Nephron (organoid): ENCODE results near the gene GABPB1.
A peak's percentile ranks its signal among the peaks of the same experiment; 100 is the strongest.
"Not testable (repeated sequence)": the region's sequence is repeated elsewhere in the genome, so short reads cannot be mapped to it uniquely, and the experiment has no call there.

ENCODE experiments used
- H3K27ac Mint-ChIP-seq, 3 experiments: 2 replicates each; pipeline ENCODE4 v1.8.0; 2020; ENCODE audit warnings: mixed read lengths in 3 of 3, mild to moderate bottlenecking in 2 of 3, moderate library complexity in 1 of 3
- H3K27me3 Mint-ChIP-seq: 2 replicates; pipeline ENCODE4 v1.8.0; 2021; ENCODE audit warnings: low read depth, mild to moderate bottlenecking, moderate library complexity, mixed read lengths
- H3K36me3 Mint-ChIP-seq: 2 replicates; pipeline ENCODE4 v1.8.0; 2020; ENCODE audit warnings: low read depth, mixed read lengths
- H3K4me1 Mint-ChIP-seq: 2 replicates; pipeline ENCODE4 v1.8.0; 2020; ENCODE audit warnings: mixed read lengths
- H3K4me3 Mint-ChIP-seq, 3 experiments: 2 replicates each; pipeline ENCODE4 v1.8.0; 2020; ENCODE audit warnings: mild to moderate bottlenecking in 3 of 3, mixed read lengths in 3 of 3, moderate library complexity in 2 of 3
- H3K9me3 Mint-ChIP-seq: 2 replicates; pipeline ENCODE4 v1.8.0; 2020; ENCODE audit warnings: mixed read lengths
- TF ChIP-seq, protein P1 (sequence below), 3 experiments: fragments of 200-600 bp; sonication (generic); IDR thresholded peaks; one replicate each; pipeline ENCODE4 v1.5.0; 2021; ENCODE audit warnings: antibody characterized with exemption in 3 of 3; ENCODE audit not compliant: unreplicated experiment in 3 of 3

GABPB1 gene

DNA sequence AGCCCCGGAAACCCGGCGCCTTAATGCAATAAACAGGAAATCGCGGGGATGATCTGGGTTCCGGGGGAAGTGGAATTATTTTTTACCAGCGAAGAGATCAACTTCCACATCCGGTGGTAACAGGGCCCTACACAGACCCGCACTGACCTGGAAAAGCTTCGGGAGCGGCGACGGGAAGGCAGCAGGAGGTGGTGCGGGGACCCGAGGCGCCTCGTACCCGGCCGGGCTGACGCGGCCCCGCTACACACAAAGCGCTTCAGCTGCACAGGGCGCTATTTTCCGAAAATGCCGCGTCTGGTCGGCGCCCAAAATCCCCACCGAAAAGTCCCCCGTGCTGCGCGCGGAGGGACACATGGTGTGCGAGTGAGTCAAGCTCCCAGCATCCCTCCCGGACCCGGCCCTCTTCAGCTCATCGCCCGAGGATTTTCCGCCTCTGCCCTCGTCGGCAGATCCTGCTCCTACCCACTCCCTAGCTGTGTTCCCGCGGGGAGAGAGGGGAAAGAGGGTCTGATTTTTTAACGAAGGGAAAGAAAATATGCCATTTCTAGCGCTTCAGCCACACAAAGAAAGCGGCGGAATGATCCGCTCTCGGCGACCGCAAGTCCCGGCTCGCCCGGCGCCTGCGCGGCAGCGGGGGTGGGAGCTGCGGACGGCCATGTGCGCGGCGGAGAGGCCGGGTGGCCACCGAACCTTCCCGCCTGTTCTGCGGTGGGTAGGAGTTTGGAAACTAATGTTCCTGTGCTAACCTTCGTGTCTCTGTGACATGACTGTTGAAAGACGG, at the start of gene GABPB1:
GABPB1 (minus strand) TSS at position 361 of the 781 bp plus-strand sequence. CDS start 45,400 bp downstream, outside the sequence.
- Mint-ChIP-seq H3K27ac (peak within 1 kb of the TSS; percentile 100), H3K27me3 (no peaks in the 10 kb centered on the region), H3K9me3 (no peaks in the 10 kb centered on the region), H3K4me1 (peaks cover 39% of the 10 kb centered on the region), H3K36me3 (peaks cover 33% of the 10 kb centered on the region), H3K4me3 (peak within 1 kb of the TSS; percentile 92 to 100 (median 99))
- TF ChIP-seq, protein P1, sequence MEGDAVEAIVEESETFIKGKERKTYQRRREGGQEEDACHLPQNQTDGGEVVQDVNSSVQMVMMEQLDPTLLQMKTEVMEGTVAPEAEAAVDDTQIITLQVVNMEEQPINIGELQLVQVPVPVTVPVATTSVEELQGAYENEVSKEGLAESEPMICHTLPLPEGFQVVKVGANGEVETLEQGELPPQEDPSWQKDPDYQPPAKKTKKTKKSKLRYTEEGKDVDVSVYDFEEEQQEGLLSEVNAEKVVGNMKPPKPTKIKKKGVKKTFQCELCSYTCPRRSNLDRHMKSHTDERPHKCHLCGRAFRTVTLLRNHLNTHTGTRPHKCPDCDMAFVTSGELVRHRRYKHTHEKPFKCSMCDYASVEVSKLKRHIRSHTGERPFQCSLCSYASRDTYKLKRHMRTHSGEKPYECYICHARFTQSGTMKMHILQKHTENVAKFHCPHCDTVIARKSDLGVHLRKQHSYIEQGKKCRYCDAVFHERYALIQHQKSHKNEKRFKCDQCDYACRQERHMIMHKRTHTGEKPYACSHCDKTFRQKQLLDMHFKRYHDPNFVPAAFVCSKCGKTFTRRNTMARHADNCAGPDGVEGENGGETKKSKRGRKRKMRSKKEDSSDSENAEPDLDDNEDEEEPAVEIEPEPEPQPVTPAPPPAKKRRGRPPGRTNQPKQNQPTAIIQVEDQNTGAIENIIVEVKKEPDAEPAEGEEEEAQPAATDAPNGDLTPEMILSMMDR (IDR thresholded peaks at IDR 0.05; ENCODE audit: unreplicated experiment in 3 of 3): no peak

DNA sequence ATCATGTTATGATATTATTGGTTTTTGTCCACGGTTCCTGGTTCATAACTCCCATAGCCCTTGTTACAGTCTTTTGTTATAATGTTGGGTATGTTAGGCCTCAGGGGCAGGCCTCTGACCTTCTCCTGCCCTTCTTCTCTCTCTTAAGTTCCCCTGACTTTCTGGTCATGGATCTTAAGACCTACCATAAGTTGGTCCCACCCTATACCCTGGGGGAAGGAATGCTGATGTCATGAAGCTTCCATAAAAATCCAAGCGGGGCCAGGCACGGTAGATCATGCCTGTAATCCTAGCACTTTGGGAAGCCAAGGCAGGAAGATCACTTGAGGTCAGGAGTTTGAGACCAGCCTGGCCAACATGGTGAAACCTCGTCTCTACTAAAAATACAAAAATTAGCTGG, 36.6 kb upstream of the GABPB1 start:
- H3K4me3 Mint-ChIP-seq, H3K36me3 Mint-ChIP-seq, H3K4me1 Mint-ChIP-seq, H3K27me3 Mint-ChIP-seq, H3K9me3 Mint-ChIP-seq: not testable (repeated sequence)
- H3K27ac Mint-ChIP-seq: peak overlapping the region in 1 of 3 experiments; percentile 74

DNA sequence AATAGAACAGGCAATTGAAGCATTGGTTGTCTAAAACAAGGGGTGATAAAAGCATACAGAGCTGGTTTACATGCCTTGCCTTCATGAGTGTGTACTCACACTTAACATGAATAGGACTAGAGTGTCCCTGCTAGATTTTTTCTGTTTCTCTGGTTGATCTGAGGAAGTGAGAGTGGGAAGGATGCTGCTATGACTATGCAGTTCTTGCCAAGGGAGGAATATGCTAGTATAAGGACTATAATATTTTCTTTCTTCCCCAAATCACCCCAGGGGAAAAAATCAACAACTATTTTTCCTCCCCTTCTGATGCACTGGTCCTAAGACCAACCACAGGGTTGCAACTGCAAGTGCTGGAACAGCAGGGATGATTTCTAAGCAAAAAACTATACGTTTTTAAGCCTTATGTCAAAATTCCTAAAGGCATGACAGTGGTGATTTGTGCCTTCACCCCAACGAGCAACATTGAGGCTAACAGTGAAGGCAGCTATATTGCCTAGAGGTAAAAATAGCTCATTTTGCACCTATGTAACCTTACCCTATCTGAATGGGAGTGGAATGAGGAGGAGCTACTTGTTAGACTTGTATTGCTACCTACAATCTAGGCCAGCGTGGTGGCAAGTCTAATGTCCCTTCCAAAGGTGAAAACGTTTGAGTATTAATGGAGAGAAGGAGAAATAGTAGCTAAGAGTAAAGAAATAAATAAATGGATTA, 35.7 kb upstream of the GABPB1 start:
- TF ChIP-seq, protein P1 (IDR thresholded peaks at IDR 0.05; ENCODE audit: unreplicated experiment in 3 of 3): no peak
- Mint-ChIP-seq H3K4me3 (no peak overlapping the region), H3K36me3 (no peaks in the 10 kb centered on the region), H3K9me3 (no peaks in the 10 kb centered on the region), H3K27ac (peak overlapping the region; percentile 10 to 41 (median 28)), H3K4me1 (peaks cover 5% of the 10 kb centered on the region), H3K27me3 (peaks cover 4% of the 10 kb centered on the region)

DNA sequence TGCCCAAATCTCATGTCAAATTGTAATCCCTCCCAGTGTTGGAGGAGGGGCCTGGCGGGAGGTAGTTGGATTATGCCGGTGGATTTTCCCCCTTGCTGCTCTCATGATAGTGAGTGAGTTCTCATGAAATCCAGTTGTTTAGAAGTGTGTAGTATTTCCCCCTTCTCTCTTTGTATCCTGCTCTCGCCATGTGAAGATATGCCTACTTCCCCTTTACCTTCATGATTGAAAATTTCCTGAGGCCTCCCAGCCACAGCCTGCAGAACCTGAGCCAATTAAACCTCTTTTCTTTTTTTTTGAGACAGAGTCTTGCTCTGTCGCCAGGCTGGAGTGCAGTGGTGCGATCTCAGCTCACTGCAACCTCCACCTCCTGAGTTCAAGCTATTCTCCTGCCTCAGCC, 27.4 kb upstream of the GABPB1 start:
- H3K27ac Mint-ChIP-seq, H3K4me3 Mint-ChIP-seq, H3K9me3 Mint-ChIP-seq, H3K36me3 Mint-ChIP-seq, H3K27me3 Mint-ChIP-seq, H3K4me1 Mint-ChIP-seq: not testable (repeated sequence)

DNA sequence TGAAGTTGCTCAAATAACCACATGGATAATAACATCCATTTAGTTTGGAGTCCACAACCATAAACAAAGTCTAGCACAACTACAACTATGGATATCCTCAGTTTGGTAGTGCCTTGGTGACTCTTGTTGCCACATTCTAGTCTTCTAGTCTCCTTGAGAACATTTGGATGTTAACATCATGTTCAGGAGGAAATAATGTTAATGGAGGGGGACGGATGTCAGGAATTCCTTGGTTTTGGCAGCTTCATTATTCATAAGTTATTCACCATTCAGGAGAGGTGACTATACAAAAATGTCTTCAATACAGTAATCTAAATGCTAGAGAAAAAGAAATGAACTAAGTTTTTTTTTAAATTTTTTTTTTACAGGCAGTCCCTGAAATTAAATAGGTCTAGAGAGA, 26.4 kb upstream of the GABPB1 start:
- Mint-ChIP-seq H3K36me3 (no peaks in the 10 kb centered on the region), H3K27me3 (no peaks in the 10 kb centered on the region), H3K4me1 (no peaks in the 10 kb centered on the region), H3K27ac (no peak overlapping the region), H3K9me3 (no peaks in the 10 kb centered on the region), H3K4me3 (no peak overlapping the region)
- TF ChIP-seq, protein P1 (IDR thresholded peaks at IDR 0.05; ENCODE audit: unreplicated experiment in 3 of 3): no peak

DNA sequence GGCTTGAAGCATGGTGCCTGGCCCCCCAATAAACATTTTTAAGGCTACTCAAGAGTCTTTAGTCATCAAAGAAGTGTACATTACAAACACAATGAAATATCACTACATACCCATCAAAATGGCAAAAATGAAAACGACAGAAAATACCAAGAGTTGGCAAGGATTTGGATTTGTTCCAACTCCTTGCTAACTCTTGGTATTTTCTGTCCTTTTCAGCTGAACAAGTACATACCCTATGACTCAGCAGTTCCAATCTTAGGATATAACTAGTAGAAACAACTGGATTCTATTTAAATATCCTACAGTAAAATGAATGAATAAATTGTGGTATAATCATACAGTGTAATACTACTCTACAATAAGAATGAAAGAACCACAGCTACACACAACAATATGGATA, 25.1 kb upstream of the GABPB1 start:
- H3K9me3 Mint-ChIP-seq: no peaks in the 10 kb centered on the region
- no peaks in the 10 kb centered on the region for H3K36me3 Mint-ChIP-seq
- H3K27ac Mint-ChIP-seq: no peak overlapping the region
- H3K27me3 Mint-ChIP-seq: no peaks in the 10 kb centered on the region
- TF ChIP-seq, protein P1 (IDR thresholded peaks at IDR 0.05; ENCODE audit: unreplicated experiment in 3 of 3): no peak
- H3K4me3 Mint-ChIP-seq: no peak overlapping the region
- H3K4me1 Mint-ChIP-seq: no peaks in the 10 kb centered on the region

DNA sequence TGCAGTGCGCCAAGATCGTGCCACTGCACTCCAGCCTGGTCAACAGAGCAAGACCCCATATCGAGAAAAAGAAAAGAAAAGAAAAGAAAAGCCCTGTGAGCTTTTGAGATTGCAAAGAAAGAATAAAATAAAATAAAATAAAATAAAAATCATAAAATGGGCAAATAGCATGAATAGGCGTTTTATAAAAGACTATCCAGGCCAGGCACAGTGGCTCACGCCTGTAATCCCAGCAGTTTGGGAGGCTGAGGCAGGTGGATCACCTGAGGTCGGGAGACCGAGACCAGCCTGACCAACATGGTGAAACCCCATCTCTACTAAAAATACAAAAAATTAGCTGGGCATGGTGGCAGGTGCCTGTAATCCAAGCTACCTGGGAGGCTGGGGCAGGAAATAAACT, 24.4 kb upstream of the GABPB1 start:
- not testable (repeated sequence) for H3K27ac Mint-ChIP-seq, H3K36me3 Mint-ChIP-seq, H3K9me3 Mint-ChIP-seq, H3K4me1 Mint-ChIP-seq, H3K4me3 Mint-ChIP-seq, H3K27me3 Mint-ChIP-seq
